Dedifferentiated amniotic fluid mesenchymal stem cell (primary cell): ENCODE data around the gene GDPD5.

ENCODE experiments used
- DNase-seq: peaks from one replicate; pipeline ENCODE4 v3.0.0-alpha.2; 2016; ENCODE audit errors: extremely low spot score

GDPD5 gene

GRCh38 chr11:75510723-75511019, 15.1 kb downstream of the GDPD5 start:
- DNase-seq, result no peak

DNA sequence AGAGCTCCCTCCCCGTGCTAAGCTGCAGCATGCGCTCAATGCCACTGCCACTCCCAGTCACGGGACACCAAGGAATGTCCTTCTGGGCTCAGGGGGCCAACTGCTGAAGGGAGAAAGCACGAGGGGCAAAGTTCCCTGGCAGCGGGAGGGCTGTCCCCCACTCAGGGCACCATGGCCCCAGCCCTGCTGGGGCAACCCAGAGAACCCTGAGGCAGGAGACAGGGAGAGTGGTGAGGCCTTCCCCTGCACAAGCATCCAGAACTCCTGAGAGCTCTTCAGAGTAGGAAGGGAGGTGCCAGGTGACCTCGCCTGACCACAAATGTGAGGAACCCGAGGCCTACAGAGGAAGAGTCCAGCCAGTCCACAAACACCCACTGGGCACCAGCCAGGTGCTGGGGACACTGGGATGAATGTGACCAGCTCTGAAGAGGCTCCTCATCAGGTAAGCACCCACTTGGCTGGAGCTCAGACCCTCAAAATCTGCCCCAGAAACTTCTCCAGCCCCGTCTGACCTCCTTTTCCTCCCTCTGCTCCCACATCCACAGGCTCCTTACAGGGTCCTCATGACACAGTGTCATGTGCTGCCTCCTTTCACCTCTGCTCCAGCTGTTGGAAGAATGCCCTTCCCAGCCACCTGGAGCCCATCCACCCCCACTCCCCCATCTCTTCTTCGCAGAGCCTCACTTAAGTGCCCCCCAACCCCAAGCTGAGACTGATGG, 15.6 kb downstream of the GDPD5 start:
- DNase-seq, result no peak

DNA sequence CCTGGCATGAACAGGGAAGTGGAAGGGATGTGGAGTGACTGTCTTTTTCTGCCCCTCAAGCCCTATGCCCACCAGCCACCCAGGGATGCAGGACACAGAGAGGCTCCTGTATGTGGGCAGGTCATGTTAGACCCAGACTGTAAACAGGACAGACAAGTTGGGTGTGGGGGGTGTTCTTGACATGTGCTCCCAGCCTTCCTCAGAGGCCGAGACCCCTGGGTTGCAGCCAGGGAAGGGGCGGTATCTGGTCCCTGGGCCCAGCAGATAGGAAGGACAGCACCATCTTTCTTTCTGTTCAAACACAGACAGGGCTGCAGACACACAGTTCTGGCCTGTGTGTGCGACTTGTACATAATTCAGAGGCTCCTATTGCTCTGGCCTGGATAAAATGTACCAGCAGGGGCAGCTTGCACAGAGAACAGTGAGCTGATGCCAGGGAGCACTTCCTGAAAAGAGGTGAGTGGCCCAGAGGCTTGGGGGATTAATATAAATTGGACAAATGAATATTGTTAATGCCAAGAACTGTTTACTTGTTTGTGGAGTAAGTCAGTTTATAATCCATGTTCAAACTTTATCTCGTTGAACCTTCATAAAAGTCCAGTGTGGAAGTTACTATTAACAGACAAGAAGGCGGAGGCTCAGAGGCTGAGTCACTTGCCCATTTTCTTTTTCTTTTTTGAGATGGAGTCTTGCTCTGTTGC, 16.6 kb downstream of the GDPD5 start:
- no peak for DNase-seq

- no peak for DNase-seq
These were observed 17.6 kb downstream of the GDPD5 start for GRCh38 chr11:75508051-75508561.

GRCh38 chr11:75507571-75507970, 18.2 kb downstream of the GDPD5 start:
- no peak for DNase-seq

DNA sequence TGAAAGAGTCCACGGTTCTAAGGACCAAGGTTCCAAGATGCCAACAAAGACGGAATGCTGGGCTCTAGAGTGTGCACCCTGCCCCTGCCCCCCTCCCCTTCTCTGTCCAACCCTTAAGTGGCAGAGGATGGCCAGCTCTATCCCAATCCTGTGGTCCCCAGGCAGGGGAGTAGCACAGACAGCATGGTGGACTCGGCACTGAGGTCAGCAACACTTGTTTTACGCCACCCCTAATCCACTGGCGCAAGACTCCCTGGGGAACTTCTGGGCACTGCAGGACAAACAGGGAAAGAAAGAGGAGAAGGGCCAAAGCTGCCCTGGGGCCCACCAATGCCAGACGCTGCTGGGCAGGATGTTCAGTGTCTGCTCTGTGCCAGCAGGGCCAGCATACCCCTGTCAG, 18.9 kb downstream of the GDPD5 start:
- no peak for DNase-seq

DNA sequence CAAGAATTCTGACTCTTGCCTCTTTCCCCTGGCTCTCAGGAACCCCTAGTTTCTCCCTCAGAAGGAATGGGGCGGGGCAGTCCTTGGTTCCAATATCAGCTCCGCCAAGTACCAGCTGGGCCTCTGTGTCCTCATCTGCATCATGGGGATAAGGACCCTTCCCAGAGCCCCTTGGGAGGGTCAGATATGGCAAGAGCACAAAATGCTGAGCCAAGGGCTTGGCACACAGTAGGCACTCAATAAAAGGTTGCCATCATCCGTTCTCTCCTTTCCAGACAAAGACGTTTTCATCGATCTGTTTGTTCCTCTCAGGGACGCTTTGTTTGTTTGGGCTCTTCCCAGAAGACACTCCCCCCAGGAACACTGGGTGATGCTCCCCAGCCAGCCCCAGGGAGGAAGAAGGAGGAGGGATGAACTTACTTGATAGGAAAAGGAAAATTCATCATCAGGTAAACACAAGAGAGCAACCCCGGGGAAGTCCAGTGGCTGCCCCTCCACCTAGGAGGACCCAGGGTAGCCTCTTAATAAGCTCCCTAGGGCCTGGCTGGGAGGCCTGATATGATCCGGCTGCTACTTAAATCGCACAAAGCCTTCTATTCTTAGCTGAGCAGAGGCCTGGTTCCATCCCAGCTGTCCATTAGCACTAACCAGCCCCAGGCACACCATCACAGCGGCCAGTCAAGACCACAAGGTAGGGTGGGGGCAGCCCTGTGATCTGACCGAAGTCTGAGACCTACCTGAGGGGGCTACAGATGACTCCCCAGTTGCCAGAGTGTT, 19.6 kb downstream of the GDPD5 start:
- no peak for DNase-seq

DNA sequence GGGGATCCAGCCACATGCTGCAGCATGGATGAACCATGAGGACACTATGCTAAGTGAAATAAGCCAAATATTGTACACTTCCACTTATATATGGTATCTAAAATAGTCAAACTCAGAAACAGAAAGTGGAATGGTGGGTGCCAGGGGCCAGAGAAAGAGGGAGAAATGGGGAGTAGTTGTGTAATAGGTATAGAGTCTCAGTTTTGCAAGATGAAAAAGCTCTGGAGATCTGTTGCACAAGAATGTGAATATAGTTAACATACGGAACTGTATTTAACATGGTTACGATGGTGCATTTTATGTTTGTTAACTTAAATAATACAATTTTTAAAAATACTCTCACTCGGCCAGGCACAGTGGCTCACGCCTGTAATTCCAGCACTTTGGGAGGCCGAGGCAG, 21.2 kb downstream of the GDPD5 start:
- DNase-seq, result no peak

- DNase-seq, result no peak
These were observed 22.1 kb downstream of the GDPD5 start for GRCh38 chr11:75503531-75504099.

DNA sequence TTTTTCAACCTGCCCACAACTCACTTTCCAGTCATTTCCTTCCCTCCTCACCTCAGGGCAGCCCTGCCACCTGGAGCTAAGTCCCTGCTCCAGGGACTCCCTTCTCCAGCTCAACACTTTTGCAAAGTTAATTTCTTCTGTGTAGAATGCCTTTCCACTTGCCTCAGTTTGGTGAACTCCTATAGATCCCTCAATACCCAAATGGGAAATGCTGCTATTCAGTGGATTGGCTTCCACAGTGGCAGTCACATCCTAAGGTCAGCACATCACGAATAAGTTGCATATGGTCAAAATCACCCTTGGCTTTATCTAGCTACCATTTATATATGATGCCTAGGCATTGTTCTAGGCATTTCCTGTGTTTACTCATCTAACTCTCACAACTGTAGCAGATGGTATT, 23.6 kb downstream of the GDPD5 start:
- DNase-seq, result no peak

DNA sequence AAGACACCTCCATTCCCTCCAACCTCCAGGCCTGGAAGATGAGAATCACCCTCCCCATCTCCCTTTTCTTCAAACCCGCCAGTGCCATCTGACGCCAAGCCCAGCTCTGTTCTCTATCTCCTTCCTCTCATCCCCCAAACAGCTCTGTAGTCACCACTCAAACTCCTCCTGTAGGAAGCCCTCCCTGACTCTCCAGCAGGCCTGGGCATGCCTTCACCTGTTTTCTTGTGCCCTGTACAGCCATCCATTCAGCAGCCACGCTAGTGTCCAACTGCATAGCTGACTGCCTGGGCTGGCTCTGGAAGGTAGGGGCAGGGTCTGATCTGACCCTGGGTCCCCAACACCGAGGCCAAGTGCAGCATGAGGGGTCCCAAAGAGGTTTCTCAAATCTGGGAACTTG, 25.0 kb downstream of the GDPD5 start:
- no peak for DNase-seq

DNA sequence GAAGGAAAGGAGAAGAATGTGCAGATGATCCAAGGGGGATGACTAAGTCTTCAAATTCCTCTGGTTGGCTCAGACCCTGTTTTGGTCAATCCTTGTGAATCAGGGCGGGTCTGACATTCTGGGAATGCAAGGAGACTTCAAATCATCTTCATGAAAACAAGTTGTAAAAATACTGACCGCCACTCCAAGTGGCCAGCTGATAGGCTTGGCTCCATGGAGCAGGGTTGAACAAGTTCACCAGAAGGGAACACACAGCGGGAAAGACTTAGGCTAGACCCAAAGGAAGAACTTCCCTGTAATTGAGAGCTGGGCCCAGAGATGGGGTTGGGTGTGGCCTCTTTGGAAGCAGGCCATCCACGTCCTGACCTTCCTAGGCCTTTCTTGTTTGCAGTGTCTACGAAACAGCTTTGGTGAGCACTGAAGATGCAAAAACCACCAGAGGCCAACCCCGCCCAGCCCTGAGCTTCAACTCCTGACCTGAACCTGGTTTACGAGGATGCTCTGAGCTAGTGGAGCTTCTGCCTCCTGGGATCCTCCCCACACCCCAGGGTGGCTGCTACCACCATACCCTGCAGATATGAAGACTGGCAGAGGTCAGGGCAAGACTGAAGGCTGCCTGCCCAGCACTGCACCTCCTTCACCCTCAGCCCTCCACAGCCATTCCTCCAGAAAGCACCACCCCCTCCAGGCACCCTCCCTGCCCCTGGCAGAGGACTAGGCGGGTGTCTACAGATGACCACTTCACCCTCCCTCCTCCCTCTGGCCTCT, 26.1 kb downstream of the GDPD5 start:
- peak; percentile 95 for DNase-seq

GRCh38 chr11:75498556-75499255, 27.0 kb downstream of the GDPD5 start:
- no peak for DNase-seq

DNA sequence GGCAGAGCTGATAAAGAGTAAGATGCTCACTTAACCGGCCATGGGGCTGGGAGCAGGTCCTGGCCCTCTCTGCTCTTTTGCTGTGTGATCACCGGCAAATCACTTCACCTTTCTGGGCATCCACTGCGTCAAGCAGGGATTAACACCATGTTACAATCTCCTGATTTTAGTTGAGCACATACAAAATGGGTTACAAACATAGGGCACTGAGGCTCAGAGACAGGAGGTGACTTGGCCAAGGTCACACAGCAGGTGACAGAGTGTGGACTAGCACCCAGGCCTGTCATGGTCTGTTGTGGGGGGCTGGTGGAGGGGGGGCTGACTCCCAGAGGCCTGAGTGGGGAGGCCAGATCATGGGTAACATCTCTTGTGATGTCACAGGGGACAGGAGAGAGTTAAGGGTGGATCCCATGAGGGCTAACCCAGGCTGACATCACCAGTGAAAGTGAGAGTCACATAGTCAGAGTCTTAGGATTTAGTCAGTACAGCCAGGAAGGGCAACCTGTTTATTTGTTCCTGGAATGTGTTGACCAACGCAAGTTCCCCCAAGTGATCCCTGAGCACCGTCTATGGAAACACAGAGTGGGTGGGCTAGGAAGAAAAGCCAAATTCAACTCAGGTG, 27.8 kb downstream of the GDPD5 start:
- no peak for DNase-seq

DNA sequence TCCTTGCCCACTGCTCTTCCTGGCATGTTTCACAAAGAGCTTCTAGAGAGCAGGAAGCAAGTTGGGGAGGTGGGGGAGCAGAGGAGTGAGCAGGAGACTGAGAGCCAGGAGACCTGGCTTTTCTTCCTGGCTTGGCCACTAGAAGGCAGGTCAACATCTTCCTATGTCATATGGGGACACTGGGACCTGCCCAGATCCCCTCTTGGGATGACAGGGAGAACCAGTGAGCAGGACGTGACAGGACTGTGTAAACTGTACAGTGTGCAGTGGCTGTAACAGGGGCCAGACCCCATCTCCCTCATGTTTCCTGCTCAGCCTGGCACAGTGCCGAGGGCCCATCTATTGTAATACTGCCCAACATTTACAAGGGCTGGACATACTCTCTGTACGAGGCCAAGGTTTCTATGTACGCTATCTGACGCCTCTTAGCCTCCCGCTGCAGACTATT, 29.4 kb downstream of the GDPD5 start:
- DNase-seq, result no peak

DNA sequence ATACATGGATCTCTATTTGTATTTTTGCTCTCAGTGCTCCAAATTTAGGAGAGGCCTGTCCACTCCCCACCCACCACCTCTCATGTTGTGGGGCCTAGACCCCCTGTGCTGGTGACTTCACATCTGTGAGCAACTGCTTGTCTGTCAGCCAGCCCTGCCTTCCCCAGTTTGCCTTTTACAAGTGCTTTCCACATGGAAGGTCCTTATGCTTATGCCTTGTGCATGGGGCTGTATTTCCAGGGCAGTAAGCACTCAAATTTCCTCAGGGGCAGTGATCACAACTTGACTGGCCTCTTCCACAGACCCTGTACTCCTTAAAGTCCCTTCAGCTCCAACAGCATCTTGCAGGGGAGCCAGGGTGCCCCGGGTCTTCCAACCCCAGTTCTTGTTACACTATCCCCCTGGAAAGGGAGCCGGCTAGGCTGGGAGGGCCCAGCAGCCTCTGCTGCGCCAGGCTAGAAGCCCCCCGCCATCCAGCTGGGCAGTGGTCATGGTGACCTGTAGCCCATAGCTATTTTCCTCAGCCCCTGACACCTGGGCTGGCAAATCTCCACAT, 29.9 kb downstream of the GDPD5 start:
- no peak for DNase-seq

DNA sequence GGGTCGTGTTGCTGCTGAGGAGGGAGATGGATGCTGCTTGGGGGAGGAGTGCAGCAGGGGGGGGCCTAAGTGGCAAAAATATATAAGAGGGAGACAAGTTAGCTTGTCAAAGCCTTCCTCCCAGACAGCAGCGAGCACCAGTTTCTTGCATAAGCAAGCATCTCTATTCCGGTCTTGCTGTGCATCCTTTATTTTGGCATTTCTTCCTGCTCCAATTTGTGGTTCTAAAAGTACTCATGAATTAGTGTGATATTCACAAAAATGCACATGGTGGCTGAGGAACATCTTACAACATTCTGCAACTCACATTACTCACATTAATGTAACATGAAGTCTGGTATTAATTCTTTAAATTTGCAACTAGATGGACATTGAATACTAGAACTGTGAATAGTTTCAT, 32.1 kb downstream of the GDPD5 start:
- DNase-seq, result no peak

DNA sequence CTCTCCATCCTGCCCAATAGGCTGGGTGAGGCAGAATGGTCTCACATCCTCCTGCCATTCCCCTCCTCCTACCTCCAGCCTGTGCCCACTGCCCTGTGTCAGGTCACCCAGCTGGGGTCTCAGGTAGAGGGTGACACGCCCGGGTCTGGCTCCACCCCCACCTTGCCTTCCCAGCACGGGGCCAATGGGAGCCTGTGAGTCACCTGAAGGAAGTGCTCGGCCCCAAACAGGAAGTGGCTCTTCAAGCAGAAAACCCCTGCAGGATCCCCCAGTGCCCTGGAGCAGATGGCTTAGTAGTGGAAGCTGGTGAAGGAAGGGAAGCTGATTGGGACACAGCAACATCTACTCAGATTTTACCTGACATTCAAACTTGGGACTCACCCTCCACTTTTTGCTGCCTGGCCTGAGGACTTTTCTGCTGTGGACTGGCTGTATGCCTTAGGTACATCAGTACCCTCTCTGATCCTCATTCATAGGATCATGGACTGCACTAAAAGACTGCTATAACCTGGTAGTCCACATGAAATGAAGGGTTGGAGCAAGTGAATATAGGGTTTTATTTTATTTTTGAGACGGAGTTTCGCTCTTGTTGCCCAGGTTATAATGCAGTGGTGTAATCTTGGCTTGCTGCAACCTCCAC, 33.4 kb downstream of the GDPD5 start:
- DNase-seq, result no peak

GRCh38 chr11:75491465-75491864, 34.3 kb downstream of the GDPD5 start:
- DNase-seq, result no peak
